ENCODE data around the gene ATCAY. TPM values are rescaled to one million over a fixed set of nuclear protein-coding genes. Genes with fewer than 3 reads are reported as not detected.
A peak's percentile ranks its signal among the peaks of the same experiment; 100 is the strongest.

The ATCAY gene
- polyA plus RNA-seq, 1 donor from 2014 or later: 73.8 TPM

GRCh38 chr19:3932931-3933810, 52.7 kb downstream of the ATCAY start, which contains the start of gene NMRK2:
NMRK2 (plus strand) TSS chr19:3933069; CDS start chr19:3933672, 603 bp downstream.
- Histone ChIP-seq H3K4me2 (ENCODE audit: low read length) (no peak within 1 kb of the TSS), H3K79me2 (replicated peaks; ENCODE audit: insufficient read depth, low read length) (no peaks in the 10 kb centered on the region), H3K9me2 (ENCODE audit: insufficient read depth, low read length) (no peaks in the 10 kb centered on the region), H3K9me3 (ENCODE audit: low read length) (no peaks in the 10 kb centered on the region), H3K27me3 (ENCODE audit: insufficient read depth, low read depth, low read length) (peaks cover 10% of the 10 kb centered on the region), H2AFZ (ENCODE audit: low read depth, low read length) (no peak within 1 kb of the TSS), H3K9ac (ENCODE audit: low read length) (peak within 1 kb of the TSS; percentile 12), H3K27ac (ENCODE audit: low read length) (no peak within 1 kb of the TSS), H3F3A (ENCODE audit: insufficient read depth, low read length, poor library complexity, severe bottlenecking) (no peaks in the 10 kb centered on the region), H3K36me3 (ENCODE audit: insufficient read depth, low read length) (no peaks in the 10 kb centered on the region), H3K4me3 (ENCODE audit: low read length) (peak within 1 kb of the TSS; percentile 34), H4K20me1 (ENCODE audit: insufficient read depth) (no peaks in the 10 kb centered on the region)
- no peak for TF ChIP-seq EZH2 (IDR thresholded peaks at IDR 0.05; ENCODE audit: borderline replicate concordance, insufficient read depth, low read length, poor library complexity, severe bottlenecking)
- no peak for TF ChIP-seq POLR2AphosphoS5 (IDR thresholded peaks at IDR 0.05)
- TF ChIP-seq TAF1 (IDR thresholded peaks at IDR 0.05; ENCODE audit: low read depth): no peak
- no peak for TF ChIP-seq EP300 (conservative IDR thresholded peaks at IDR 0.05; ENCODE audit: poor library complexity, severe bottlenecking)
- no peak for TF ChIP-seq RAD21 (conservative IDR thresholded peaks at IDR 0.05)
- no peak for TF ChIP-seq CTCF (IDR thresholded peaks at IDR 0.05; ENCODE audit: poor library complexity, severe bottlenecking)
- no peak for TF ChIP-seq SMC3 (conservative IDR thresholded peaks at IDR 0.05; ENCODE audit: poor library complexity)
- TF ChIP-seq MXI1 (conservative IDR thresholded peaks at IDR 0.05; ENCODE audit: poor library complexity, severe bottlenecking): no peak
- TF ChIP-seq REST (IDR thresholded peaks at IDR 0.05; ENCODE audit: borderline replicate concordance): no peak

GRCh38 chr19:3936506-3937442, 56.3 kb downstream of the ATCAY start:
- H3K79me2 ChIP-seq (replicated peaks; ENCODE audit: insufficient read depth, low read length): no peaks in the 10 kb centered on the region
- no peak overlapping the region for H3K4me3 ChIP-seq (ENCODE audit: low read length)
- no peak overlapping the region for H2AFZ ChIP-seq (ENCODE audit: low read depth, low read length)
- no peak for TF ChIP-seq TAF1 (IDR thresholded peaks at IDR 0.05; ENCODE audit: low read depth)
- TF ChIP-seq EZH2 (IDR thresholded peaks at IDR 0.05; ENCODE audit: borderline replicate concordance, insufficient read depth, low read length, poor library complexity, severe bottlenecking): no peak
- no peak for TF ChIP-seq EP300 (conservative IDR thresholded peaks at IDR 0.05; ENCODE audit: poor library complexity, severe bottlenecking)
- no peak for TF ChIP-seq CTCF (IDR thresholded peaks at IDR 0.05; ENCODE audit: poor library complexity, severe bottlenecking)
- TF ChIP-seq SMC3 (conservative IDR thresholded peaks at IDR 0.05; ENCODE audit: poor library complexity): no peak
- TF ChIP-seq RAD21 (conservative IDR thresholded peaks at IDR 0.05): no peak
- TF ChIP-seq REST (IDR thresholded peaks at IDR 0.05; ENCODE audit: borderline replicate concordance): no peak
- no peaks in the 10 kb centered on the region for H3K9me3 ChIP-seq (ENCODE audit: low read length)
- H3K9ac ChIP-seq (ENCODE audit: low read length): no peak overlapping the region
- no peaks in the 10 kb centered on the region for H3K9me2 ChIP-seq (ENCODE audit: insufficient read depth, low read length)
- no peaks in the 10 kb centered on the region for H3K36me3 ChIP-seq (ENCODE audit: insufficient read depth, low read length)
- H4K20me1 ChIP-seq (ENCODE audit: insufficient read depth): no peaks in the 10 kb centered on the region
- peaks cover 10% of the 10 kb centered on the region for H3K27me3 ChIP-seq (ENCODE audit: insufficient read depth, low read depth, low read length)
- no peak overlapping the region for H3K27ac ChIP-seq (ENCODE audit: low read length)
- H3K4me2 ChIP-seq (ENCODE audit: low read length): no peak overlapping the region
- no peaks in the 10 kb centered on the region for H3F3A ChIP-seq (ENCODE audit: insufficient read depth, low read length, poor library complexity, severe bottlenecking)
